Body of pancreas (tissue), 4 donors: Measurements from ENCODE around the gene NKAIN4.

ENCODE experiments used
- CTCF ChIP-seq, 7 experiments: fragments of 450-650 bp in 4 of 7; fragments of 200-600 bp in 3 of 7; sonication (generic) in 3 of 7; IDR thresholded peaks; one replicate each; pipeline ENCODE4 v1.5.1; 2016 to 2019; ENCODE audit warnings: antibody characterized with exemption in 7 of 7
- POLR2A ChIP-seq, 3 donors: fragments of 450-650 bp; IDR thresholded peaks; one replicate each; pipeline ENCODE4 v1.6.1; 2016; ENCODE audit warnings: antibody characterized with exemption in 3 of 3, mild to moderate bottlenecking in 2 of 3

GRCh38 chr20:63269724-63270123, 15.5 kb upstream of the NKAIN4 start:
- TF ChIP-seq CTCF (IDR thresholded peaks at IDR 0.05), result no peak
- TF ChIP-seq POLR2A (IDR thresholded peaks at IDR 0.05), result no peak
